MM.1S (cell line): ENCODE measurements around the gene PTH1R.

Source experiments
- DNase-seq: peaks from one replicate; pipeline ENCODE4 v3.0.0-alpha.2; 2015
- H2AFZ ChIP-seq: fragments of 300-600 bp; sonication (generic); 2 replicates; pipeline ENCODE4 v1.6.0; 2016; ENCODE audit warnings: antibody characterized with exemption, low read length
- H3F3A ChIP-seq: fragments of 300-600 bp; sonication (generic); 2 replicates; pipeline ENCODE4 v1.6.1; 2016; ENCODE audit warnings: mild to moderate bottlenecking, antibody characterized with exemption, low read length, moderate library complexity, mixed read lengths; ENCODE audit not compliant: insufficient read depth
- H3K27ac ChIP-seq: fragments of 300-600 bp; sonication (generic); 2 replicates; pipeline ENCODE4 v1.5.1; 2016; ENCODE audit warnings: mild to moderate bottlenecking, low read length
- H3K27me3 ChIP-seq: fragments of 300-600 bp; sonication (generic); replicated peaks from 2 replicates; pipeline ENCODE4 v1.6.0; 2016; ENCODE audit warnings: low read length; ENCODE audit not compliant: insufficient read depth
- H3K36me3 ChIP-seq: fragments of 300-600 bp; sonication (generic); replicated peaks from 2 replicates; pipeline ENCODE4 v1.6.1; 2016; ENCODE audit warnings: mild to moderate bottlenecking, low read length, mixed read lengths; ENCODE audit not compliant: insufficient read depth
- H3K4me1 ChIP-seq: fragments of 300-600 bp; sonication (generic); 2 replicates; pipeline ENCODE4 v1.6.1; 2016; ENCODE audit warnings: low read length, mixed read lengths
- H3K4me2 ChIP-seq: fragments of 300-600 bp; sonication (generic); 2 replicates; pipeline ENCODE4 v1.6.0; 2016; ENCODE audit warnings: low read depth, low read length
- H3K4me3 ChIP-seq: fragments of 300-600 bp; sonication (generic); 2 replicates; pipeline ENCODE4 v1.5.1; 2016; ENCODE audit warnings: low read length, mixed read lengths
- H3K79me2 ChIP-seq: fragments of 300-600 bp; sonication (generic); 2 replicates; pipeline ENCODE4 v1.6.1; 2016; ENCODE audit warnings: mixed run types, low read length, mixed read lengths
- H3K9ac ChIP-seq: fragments of 300-600 bp; sonication (generic); 2 replicates; pipeline ENCODE4 v1.6.1; 2016; ENCODE audit warnings: low read length, mixed read lengths
- H3K9me2 ChIP-seq: fragments of 300-600 bp; sonication (generic); replicated peaks from 2 replicates; pipeline ENCODE4 v1.6.1; 2016; ENCODE audit warnings: mild to moderate bottlenecking, low read length, mixed read lengths; ENCODE audit not compliant: insufficient read depth
- H3K9me3 ChIP-seq: fragments of 300-600 bp; sonication (generic); replicated peaks from 2 replicates; pipeline ENCODE4 v1.6.1; 2016; ENCODE audit warnings: mild to moderate bottlenecking, low read length, mixed read lengths; ENCODE audit not compliant: insufficient read depth
- H4K20me1 ChIP-seq: fragments of 300-600 bp; sonication (generic); 2 replicates; pipeline ENCODE4 v1.6.1; 2016; ENCODE audit warnings: mild to moderate bottlenecking, low read length, moderate library complexity, mixed read lengths; ENCODE audit not compliant: insufficient read depth
- CTCF ChIP-seq: fragments of 300-600 bp; sonication (generic); IDR thresholded peaks from 2 replicates; pipeline ENCODE4 v1.5.1; 2016; ENCODE audit warnings: antibody characterized with exemption, low read length, mixed read lengths
- EZH2 ChIP-seq: fragments of 300-600 bp; sonication (generic); optimal IDR thresholded peaks from 2 replicates; pipeline ENCODE3; 2017; ENCODE audit warnings: low read depth, mild to moderate bottlenecking, antibody characterized with exemption, low read length, mixed read lengths
- EZH2phosphoT487 ChIP-seq: fragments of 300-600 bp; sonication (generic); IDR thresholded peaks from 2 replicates; pipeline ENCODE4 v1.6.1; 2018; ENCODE audit warnings: antibody characterized with exemption, low read length

The PTH1R gene

GRCh38 chr3:46905661-46906451 is 28.3 kb downstream of the PTH1R start:
- no peak for DNase-seq
- H3K27ac ChIP-seq, result no peak overlapping the region
- no peaks in the 10 kb centered on the region for H4K20me1 ChIP-seq
- H3K4me3 ChIP-seq, result no peak overlapping the region
- no peaks in the 10 kb centered on the region for H3K79me2 ChIP-seq
- H3K9me3 ChIP-seq, result no peaks in the 10 kb centered on the region
- no peaks in the 10 kb centered on the region; the same call in 1 of the 2 replicates for H3K27me3 ChIP-seq
- H2AFZ ChIP-seq, result no peak overlapping the region
- no peak overlapping the region for H3K4me2 ChIP-seq
- no peaks in the 10 kb centered on the region for H3K4me1 ChIP-seq
- H3K36me3 ChIP-seq, result no peaks in the 10 kb centered on the region
- H3F3A ChIP-seq, result no peaks in the 10 kb centered on the region
- no peak for TF ChIP-seq EZH2phosphoT487
- TF ChIP-seq CTCF, result no peak
- no peak for TF ChIP-seq EZH2
- no peaks in the 10 kb centered on the region for H3K9me2 ChIP-seq
- no peak overlapping the region for H3K9ac ChIP-seq

- H3K9me2 ChIP-seq, result no peaks in the 10 kb centered on the region
- no peak for DNase-seq
- H3F3A ChIP-seq, result no peaks in the 10 kb centered on the region
- no peaks in the 10 kb centered on the region for H3K4me1 ChIP-seq
- H3K36me3 ChIP-seq, result no peaks in the 10 kb centered on the region
- H3K27me3 ChIP-seq, result no peaks in the 10 kb centered on the region; the same call in 1 of the 2 replicates
- H3K4me3 ChIP-seq, result no peak overlapping the region
- H3K27ac ChIP-seq, result no peak overlapping the region
- TF ChIP-seq EZH2 (no peak), EZH2phosphoT487 (no peak), CTCF (no peak)
- H4K20me1 ChIP-seq, result no peaks in the 10 kb centered on the region
- H3K9me3 ChIP-seq, result no peaks in the 10 kb centered on the region
- H2AFZ ChIP-seq, result no peak overlapping the region
- no peak overlapping the region for H3K9ac ChIP-seq
- H3K79me2 ChIP-seq, result no peaks in the 10 kb centered on the region
- H3K4me2 ChIP-seq, result no peak overlapping the region
These were observed 29.0 kb downstream of the PTH1R start for GRCh38 chr3:46906471-46907058.

- Histone ChIP-seq H3K36me3 (no peaks in the 10 kb centered on the region), H3K9me3 (no peaks in the 10 kb centered on the region), H3K9me2 (no peaks in the 10 kb centered on the region), H3K27me3 (no peaks in the 10 kb centered on the region; the same call in 1 of the 2 replicates), H3K9ac (no peak overlapping the region), H3K79me2 (no peaks in the 10 kb centered on the region), H3K4me1 (no peaks in the 10 kb centered on the region), H3K4me2 (no peak overlapping the region), H4K20me1 (no peaks in the 10 kb centered on the region), H3K27ac (no peak overlapping the region), H3F3A (no peaks in the 10 kb centered on the region), H3K4me3 (no peak overlapping the region), H2AFZ (no peak overlapping the region)
- TF ChIP-seq CTCF (no peak), EZH2 (no peak), EZH2phosphoT487 (no peak)
- DNase-seq, result no peak
These were observed 29.8 kb downstream of the PTH1R start for GRCh38 chr3:46907271-46907670.
